B cell (primary cell): ENCODE data around the gene HDAC9. TPM values are rescaled to one million over a fixed set of nuclear protein-coding genes. Genes with fewer than 3 reads are reported as not detected.

ENCODE experiments used
- ATAC-seq: fragments of 200-7000 bp; cut with Tn5 transposase; one replicate; pipeline ENCODE4 v1.10.0; 2021; ENCODE audit warnings: low read depth, mild to moderate bottlenecking, moderate number of reproducible peaks, moderate library complexity
- CTCF ChIA-PET: fragments of 350-600 bp; sonication (Branson Sonifier 250); formaldehyde crosslinking; loops from one replicate; lab custom pipeline; 2021; ENCODE audit warnings: antibody characterized with exemption, inconsistent platforms; lab: Charles Lee
- POLR2A ChIA-PET: fragments of 350-600 bp; sonication (Branson Sonifier 250); formaldehyde crosslinking; loops from one replicate; lab custom pipeline; 2021; ENCODE audit warnings: antibody characterized with exemption; lab: Charles Lee
- DNase-seq: peaks from one replicate; pipeline ENCODE4 v3.0.0; 2013
- H2AFZ ChIP-seq: 2 replicates; pipeline ENCODE4 v1.6.1; 2012; ENCODE audit warnings: mild to moderate bottlenecking, low read depth, low read length; ENCODE audit not compliant: insufficient read depth, poor library complexity, severe bottlenecking
- H3K27ac ChIP-seq, 2 donors: 1 replicate in 1 of 2; 2 replicates in 1 of 2; pipeline ENCODE4 v1.5.1; 2012 to 2013; ENCODE audit warnings: low read length in 2 of 2, mild to moderate bottlenecking in 2 of 2, moderate library complexity in 1 of 2
- H3K27me3 ChIP-seq, 4 experiments: fragments of 200-600 bp in 1 of 4; sonication (generic) in 1 of 4; replicated peaks in 1 of 4; 1 replicate in 2 of 4; 2 replicates in 2 of 4; pipeline versions ENCODE4 v1.6.1 to v1.7.0; 2013 to 2016; ENCODE audit warnings: low read length in 3 of 4, mild to moderate bottlenecking in 2 of 4, mixed read lengths in 1 of 4, moderate library complexity in 1 of 4; ENCODE audit not compliant: insufficient read depth in 4 of 4, control insufficient read depth in 3 of 4; ENCODE audit errors: control extremely low read depth in 1 of 4
- H3K36me3 ChIP-seq, 2 experiments: replicated peaks in 1 of 2; 1 replicate in 1 of 2; 2 replicates in 1 of 2; pipeline versions ENCODE4 v1.6.1 to v1.7.1; 2013; ENCODE audit warnings: low read length in 1 of 2; ENCODE audit not compliant: insufficient read depth in 2 of 2, control insufficient read depth in 1 of 2; ENCODE audit errors: control extremely low read depth in 1 of 2, extremely low read depth in 1 of 2
- H3K4me1 ChIP-seq, 2 donors: fragments of 200-600 bp in 1 of 2; sonication (generic) in 1 of 2; 1 replicate in 1 of 2; 2 replicates in 1 of 2; pipeline versions ENCODE4 v1.5.1 to v1.6.1; 2013 to 2017; ENCODE audit warnings: low read length in 2 of 2; ENCODE audit not compliant: control insufficient read depth in 2 of 2, insufficient read depth in 2 of 2
- H3K4me2 ChIP-seq: replicated peaks from 2 replicates; pipeline ENCODE3; 2012; ENCODE audit warnings: mild to moderate bottlenecking, low read depth, low read length; ENCODE audit not compliant: poor library complexity, severe bottlenecking
- H3K4me3 ChIP-seq, 5 experiments: fragments of 200-600 bp in 1 of 5; sonication (generic) in 1 of 5; 1 replicate in 3 of 5; 2 replicates in 2 of 5; pipeline versions ENCODE4 v1.5.1 to v1.7.0; 2011 to 2016; ENCODE audit warnings: low read length in 4 of 5, mild to moderate bottlenecking in 4 of 5, low read depth in 2 of 5, control low read depth in 1 of 5, moderate library complexity in 1 of 5; ENCODE audit not compliant: insufficient read depth in 1 of 5; ENCODE audit errors: control extremely low read depth in 1 of 5, extremely low read depth in 1 of 5
- H3K79me2 ChIP-seq: fragments of 200-600 bp; sonication (generic); one replicate; pipeline ENCODE4 v1.6.0; 2016; ENCODE audit warnings: low read length; ENCODE audit not compliant: control insufficient read depth, insufficient read depth
- H3K9ac ChIP-seq: fragments of 200-600 bp; sonication (generic); 2 replicates; pipeline ENCODE4 v1.6.1; 2017; ENCODE audit warnings: mild to moderate bottlenecking, low read length, moderate library complexity
- H3K9me3 ChIP-seq, 3 donors: one replicate each; pipeline versions ENCODE4 v1.6.1 to v1.7.1; 2013; ENCODE audit warnings: low read length in 2 of 3; ENCODE audit not compliant: control insufficient read depth in 2 of 3, insufficient read depth in 1 of 3; ENCODE audit errors: control extremely low read depth in 1 of 3
- H4K20me1 ChIP-seq: 2 replicates; pipeline ENCODE4 v1.6.0; 2012; ENCODE audit warnings: mild to moderate bottlenecking, low read length; ENCODE audit not compliant: insufficient read depth, control insufficient read depth, poor library complexity, severe bottlenecking
- H3K27ac Mint-ChIP-seq: one replicate; pipeline ENCODE4 v1.8.0; 2021; ENCODE audit warnings: mixed read lengths
- H3K27me3 Mint-ChIP-seq: one replicate; pipeline ENCODE4 v1.8.0; 2021; ENCODE audit warnings: mixed read lengths
- H3K4me1 Mint-ChIP-seq: one replicate; pipeline ENCODE4 v1.8.0; 2021; ENCODE audit warnings: mixed read lengths
- H3K4me3 Mint-ChIP-seq: one replicate; pipeline ENCODE4 v1.8.0; 2021; ENCODE audit warnings: mixed read lengths
- H3K9me3 Mint-ChIP-seq: one replicate; pipeline ENCODE4 v1.8.0; 2022; ENCODE audit warnings: mixed read lengths; ENCODE audit not compliant: insufficient read depth
- EZH2 ChIP-seq: IDR thresholded peaks from 2 replicates; pipeline ENCODE4 v1.6.1; 2012; ENCODE audit warnings: borderline replicate concordance, low read depth, mild to moderate bottlenecking, moderate library complexity, low read length; ENCODE audit not compliant: insufficient read depth, poor library complexity, severe bottlenecking
- WGBS: methylation state at CpG from one replicate; pipeline ENCODE4 v1.1.5; 2013; ENCODE audit warnings: missing lambda C conversion rate; ENCODE audit not compliant: insufficient coverage; 5-methylcytosine and 5-hydroxymethylcytosine counted together
- intact Hi-C: fragments of 100-400 bp; cut with micrococcal nuclease; formaldehyde crosslinking; loops from one replicate; pipeline ENCODE4 v1.10.0; 2022
- polyA plus RNA-seq: library from polyadenylated mRNA; depleted of rRNA; stranded (reverse); fragments of >200 nt; gene quantifications from 2 replicates; pipeline ENCODE4 v1.2.3, GENCODE V29; 2012
- total RNA-seq, 2 donors: library from RNA; stranded (reverse); fragments of 120-200 nt in 1 of 2; gene quantifications; 1 replicate in 1 of 2; 2 replicates in 1 of 2; pipeline versions ENCODE4 v1.2.3 to v1.2.4, GENCODE V29; 2013 to 2022
- TF ChIP-seq, protein P1 (sequence below): fragments of 200-600 bp; IDR thresholded peaks from one replicate; pipeline ENCODE4 v1.8.0; 2022; ENCODE audit warnings: antibody characterized with exemption, mild to moderate bottlenecking

HDAC9 gene
- total and polyA plus RNA-seq, 2 donors (not counting 1 experiment from before 2014, with no cell fraction given) = 49.1 to 64.8 TPM

DNA sequence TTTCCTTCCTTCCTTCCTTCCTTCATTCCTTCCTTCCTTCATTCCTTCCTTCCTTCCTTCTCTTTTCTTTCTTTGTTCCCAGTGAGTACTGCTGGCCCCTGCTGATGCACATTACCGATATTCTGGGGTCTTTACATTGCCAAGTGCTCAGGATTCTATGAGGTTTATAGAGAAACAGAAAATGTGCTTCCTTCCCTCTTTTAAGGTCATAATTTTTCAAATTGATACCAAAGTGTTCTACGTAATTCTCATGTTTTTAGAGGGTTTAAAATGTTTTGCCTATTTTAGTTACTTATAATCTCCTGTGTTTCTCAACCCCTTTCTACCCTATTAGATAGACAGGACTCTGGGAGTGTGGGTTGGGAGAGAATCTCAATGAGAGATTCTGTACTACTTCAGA lies 291.2 kb downstream of the HDAC9 start:
- Histone ChIP-seq H3K36me3 (peaks cover 0 to 1% of the 10 kb centered on the region in 2 experiments), H3K27me3 (no peaks in the 10 kb centered on the region), H2AFZ (no peak overlapping the region), H3K9ac (no peak overlapping the region), H3K4me2 (no peak overlapping the region), H3K9me3 (peaks cover 0 to 2% (median 0%) of the 10 kb centered on the region in 3 donors), H3K4me1 (no peaks in the 10 kb centered on the region), H3K27ac (no peak overlapping the region), H3K79me2 (no peaks in the 10 kb centered on the region), H3K4me3 (no peak overlapping the region), H4K20me1 (no peaks in the 10 kb centered on the region)
- ATAC-seq = no peak
- CTCF ChIA-PET = no interaction called here
- Mint-ChIP-seq H3K9me3 (peaks cover 5% of the 10 kb centered on the region), H3K4me3 (no peak overlapping the region), H3K4me1 (no peaks in the 10 kb centered on the region), H3K27ac (no peak overlapping the region), H3K27me3 (no peaks in the 10 kb centered on the region)
- WGBS = no CpG with 5 or more reads among the region's 2 CpGs
- POLR2A ChIA-PET = no interaction called here
- TF ChIP-seq EZH2 = no peak
- TF ChIP-seq, protein P1, sequence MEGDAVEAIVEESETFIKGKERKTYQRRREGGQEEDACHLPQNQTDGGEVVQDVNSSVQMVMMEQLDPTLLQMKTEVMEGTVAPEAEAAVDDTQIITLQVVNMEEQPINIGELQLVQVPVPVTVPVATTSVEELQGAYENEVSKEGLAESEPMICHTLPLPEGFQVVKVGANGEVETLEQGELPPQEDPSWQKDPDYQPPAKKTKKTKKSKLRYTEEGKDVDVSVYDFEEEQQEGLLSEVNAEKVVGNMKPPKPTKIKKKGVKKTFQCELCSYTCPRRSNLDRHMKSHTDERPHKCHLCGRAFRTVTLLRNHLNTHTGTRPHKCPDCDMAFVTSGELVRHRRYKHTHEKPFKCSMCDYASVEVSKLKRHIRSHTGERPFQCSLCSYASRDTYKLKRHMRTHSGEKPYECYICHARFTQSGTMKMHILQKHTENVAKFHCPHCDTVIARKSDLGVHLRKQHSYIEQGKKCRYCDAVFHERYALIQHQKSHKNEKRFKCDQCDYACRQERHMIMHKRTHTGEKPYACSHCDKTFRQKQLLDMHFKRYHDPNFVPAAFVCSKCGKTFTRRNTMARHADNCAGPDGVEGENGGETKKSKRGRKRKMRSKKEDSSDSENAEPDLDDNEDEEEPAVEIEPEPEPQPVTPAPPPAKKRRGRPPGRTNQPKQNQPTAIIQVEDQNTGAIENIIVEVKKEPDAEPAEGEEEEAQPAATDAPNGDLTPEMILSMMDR = no peak
- intact Hi-C loops = no loop called here
- DNase-seq = no peak

DNA sequence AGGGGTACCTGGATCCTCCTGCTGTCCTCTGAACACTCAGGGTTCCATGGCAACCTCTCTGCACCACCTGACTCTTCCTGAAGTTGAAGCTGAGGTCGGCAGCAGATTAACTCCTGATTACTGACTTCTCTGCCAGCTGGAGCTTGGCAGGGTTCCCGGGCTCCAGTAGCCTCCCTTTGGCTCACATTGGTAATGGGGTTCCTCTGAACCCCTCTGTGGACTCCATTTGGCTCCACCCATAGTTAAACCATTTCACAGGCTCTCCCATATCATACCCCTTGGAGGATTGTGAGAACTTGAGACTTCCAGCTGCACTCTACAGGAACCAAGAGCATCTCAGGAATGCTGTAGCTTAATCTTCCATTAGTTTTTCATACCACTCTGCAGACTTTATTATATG lies 292.5 kb downstream of the HDAC9 start:
- Histone ChIP-seq H3K27me3 (no peaks in the 10 kb centered on the region), H3K36me3 (peaks cover 0 to 1% of the 10 kb centered on the region in 2 experiments), H3K4me1 (no peaks in the 10 kb centered on the region), H3K9me3 (peaks cover 0 to 2% (median 0%) of the 10 kb centered on the region in 3 donors), H3K27ac (no peak overlapping the region), H3K4me3 (no peak overlapping the region), H4K20me1 (no peaks in the 10 kb centered on the region), H3K4me2 (no peak overlapping the region), H2AFZ (no peak overlapping the region), H3K79me2 (no peaks in the 10 kb centered on the region), H3K9ac (no peak overlapping the region)
- POLR2A ChIA-PET = no interaction called here
- ATAC-seq = no peak
- TF ChIP-seq EZH2 = no peak
- TF ChIP-seq, protein P1 = no peak
- intact Hi-C loops = no loop called here
- Mint-ChIP-seq H3K4me1 (no peaks in the 10 kb centered on the region), H3K27ac (no peak overlapping the region), H3K9me3 (peaks cover 5% of the 10 kb centered on the region), H3K27me3 (no peaks in the 10 kb centered on the region), H3K4me3 (no peak overlapping the region)
- DNase-seq = no peak
- CTCF ChIA-PET = no interaction called here
- 95% methylated on average over 2 of the region's 2 CpGs for WGBS
